ENCODE results near the gene IFI30.

Gene IFI30

DNA sequence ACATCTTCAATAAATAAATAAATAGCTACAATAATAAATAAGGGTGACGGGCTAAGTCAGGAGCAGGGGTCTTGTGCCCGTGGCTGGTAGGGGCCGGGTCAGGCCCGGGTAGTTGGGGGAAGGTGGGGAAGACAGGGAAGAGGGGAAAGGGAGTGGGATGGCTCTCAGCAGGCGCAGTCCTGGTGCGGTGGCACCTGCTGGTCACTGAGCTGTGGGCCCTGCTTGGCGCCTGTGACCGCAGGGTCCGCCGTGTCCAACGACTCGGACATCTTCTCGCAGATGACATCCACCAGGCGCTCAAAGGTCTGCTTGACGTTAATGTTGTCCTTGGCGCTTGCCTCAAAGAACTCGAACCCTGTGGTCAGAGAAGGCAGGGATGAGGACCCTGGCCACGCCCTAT lies 23.7 kb downstream of the IFI30 start:
- Histone ChIP-seq H3K27ac (no peak overlapping the region), H3K79me2 (ENCODE audit: insufficient read depth, low read depth) (no peaks in the 10 kb centered on the region; the same call in 1 of the 2 replicates), H3K4me3 (IDR thresholded peaks at IDR 0.05; ENCODE audit: insufficient read depth, low read depth, low read length) (no peak overlapping the region), H4K20me1 (ENCODE audit: insufficient read depth) (no peaks in the 10 kb centered on the region), H3K27me3 (ENCODE audit: insufficient read depth, low read depth) (peaks cover 3% of the 10 kb centered on the region; the same call in 1 of the 2 replicates), H3K9ac (no peak overlapping the region), H3K4me1 (ENCODE audit: low read depth, poor library complexity, severe bottlenecking) (peaks cover 4% of the 10 kb centered on the region), H3K4me2 (no peak overlapping the region), H3K36me3 (ENCODE audit: insufficient read depth) (no peaks in the 10 kb centered on the region), H2AFZ (ENCODE audit: low read depth) (no peak overlapping the region)
- TF ChIP-seq CTCF (conservative IDR thresholded peaks at IDR 0.05; ENCODE audit: low read depth, low read length) = no peak

DNA sequence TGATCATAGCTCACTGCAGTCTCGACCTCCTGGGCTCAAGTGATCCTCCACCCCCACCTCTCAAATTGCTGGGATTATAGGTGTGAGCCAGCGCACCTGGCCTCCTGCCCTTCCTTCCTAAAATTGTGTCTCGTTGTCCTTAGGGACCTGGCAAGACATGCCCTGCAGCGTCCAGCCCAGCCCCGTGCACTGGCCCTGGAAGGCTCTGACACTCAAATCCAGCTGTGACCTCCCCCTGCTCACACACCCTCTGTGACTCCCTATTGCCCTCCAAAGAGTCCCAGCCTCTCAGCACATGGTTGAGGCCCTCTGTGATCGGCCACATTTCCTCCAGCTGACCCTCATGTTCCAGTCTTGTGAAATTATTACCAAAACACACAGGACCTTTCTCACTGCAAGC lies 24.3 kb downstream of the IFI30 start:
- Histone ChIP-seq H4K20me1 (ENCODE audit: insufficient read depth) (no peaks in the 10 kb centered on the region), H2AFZ (ENCODE audit: low read depth) (no peak overlapping the region), H3K27me3 (ENCODE audit: insufficient read depth, low read depth) (peaks cover 3% of the 10 kb centered on the region; the same call in 1 of the 2 replicates), H3K4me1 (ENCODE audit: low read depth, poor library complexity, severe bottlenecking) (peaks cover 4% of the 10 kb centered on the region), H3K4me3 (IDR thresholded peaks at IDR 0.05; ENCODE audit: insufficient read depth, low read depth, low read length) (no peak overlapping the region), H3K79me2 (ENCODE audit: insufficient read depth, low read depth) (no peaks in the 10 kb centered on the region; the same call in 1 of the 2 replicates), H3K36me3 (ENCODE audit: insufficient read depth) (no peaks in the 10 kb centered on the region), H3K4me2 (no peak overlapping the region), H3K27ac (no peak overlapping the region), H3K9ac (no peak overlapping the region)
- no peak for TF ChIP-seq CTCF (conservative IDR thresholded peaks at IDR 0.05; ENCODE audit: low read depth, low read length)

DNA sequence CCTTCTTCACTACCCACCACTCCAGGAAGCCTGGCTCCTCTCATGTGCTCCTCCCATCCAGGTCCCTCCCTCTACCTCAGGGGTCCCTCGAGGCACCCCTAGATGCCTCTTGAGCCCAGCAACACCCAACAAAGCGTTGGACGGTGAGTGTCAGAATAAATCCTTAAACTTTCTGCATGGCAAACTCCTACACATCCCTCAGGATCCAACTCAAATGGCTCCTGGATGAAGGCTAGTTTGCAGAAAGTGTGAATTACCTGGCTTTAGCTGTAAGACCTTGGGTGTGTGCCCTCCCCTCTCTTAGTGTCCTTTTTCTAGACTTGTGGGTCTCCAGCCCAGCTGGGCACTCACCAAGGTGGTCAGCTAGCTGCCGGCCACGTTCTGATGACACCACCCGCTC lies 24.8 kb downstream of the IFI30 start:
- H2AFZ ChIP-seq (ENCODE audit: low read depth) = no peak overlapping the region
- H3K4me2 ChIP-seq = no peak overlapping the region
- peaks cover 4% of the 10 kb centered on the region for H3K4me1 ChIP-seq (ENCODE audit: low read depth, poor library complexity, severe bottlenecking)
- no peaks in the 10 kb centered on the region for H3K36me3 ChIP-seq (ENCODE audit: insufficient read depth)
- H4K20me1 ChIP-seq (ENCODE audit: insufficient read depth) = no peaks in the 10 kb centered on the region
- H3K27me3 ChIP-seq (ENCODE audit: insufficient read depth, low read depth) = peaks cover 3% of the 10 kb centered on the region; the same call in 1 of the 2 replicates
- no peak overlapping the region for H3K4me3 ChIP-seq (IDR thresholded peaks at IDR 0.05; ENCODE audit: insufficient read depth, low read depth, low read length)
- no peak overlapping the region for H3K9ac ChIP-seq
- no peak overlapping the region for H3K27ac ChIP-seq
- H3K79me2 ChIP-seq (ENCODE audit: insufficient read depth, low read depth) = no peaks in the 10 kb centered on the region; the same call in 1 of the 2 replicates
- no peak for TF ChIP-seq CTCF (conservative IDR thresholded peaks at IDR 0.05; ENCODE audit: low read depth, low read length)

DNA sequence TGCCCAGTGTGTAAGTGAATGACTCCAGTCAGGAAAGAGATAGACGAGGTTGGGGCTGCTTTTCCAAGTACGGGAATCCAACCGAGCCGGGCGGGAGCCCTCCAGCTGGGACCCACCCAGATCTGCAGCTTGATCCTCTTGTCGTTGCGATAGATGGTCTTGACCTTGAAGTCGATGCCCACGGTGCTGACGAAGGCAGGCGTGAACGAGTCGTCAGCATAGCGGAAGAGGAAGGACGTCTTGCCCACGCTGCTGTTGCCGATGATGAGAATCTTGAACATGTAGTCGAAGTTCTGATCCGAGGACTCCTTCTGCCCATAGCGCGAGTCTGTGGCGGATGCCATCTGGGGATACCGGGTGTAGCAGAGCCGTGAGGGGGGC lies 28.8 kb downstream of the IFI30 start:
- H3K79me2 ChIP-seq (ENCODE audit: insufficient read depth, low read depth) = no peaks in the 10 kb centered on the region; the same call in 1 of the 2 replicates
- H3K36me3 ChIP-seq (ENCODE audit: insufficient read depth) = no peaks in the 10 kb centered on the region
- H3K27ac ChIP-seq = no peak overlapping the region
- H3K9ac ChIP-seq = no peak overlapping the region
- H4K20me1 ChIP-seq (ENCODE audit: insufficient read depth) = no peaks in the 10 kb centered on the region
- no peak overlapping the region for H3K4me2 ChIP-seq
- H3K4me3 ChIP-seq (IDR thresholded peaks at IDR 0.05; ENCODE audit: insufficient read depth, low read depth, low read length) = no peak overlapping the region
- no peak for TF ChIP-seq CTCF (conservative IDR thresholded peaks at IDR 0.05; ENCODE audit: low read depth, low read length)
- peaks cover 8% of the 10 kb centered on the region for H3K4me1 ChIP-seq (ENCODE audit: low read depth, poor library complexity, severe bottlenecking)
- no peak overlapping the region for H2AFZ ChIP-seq (ENCODE audit: low read depth)
- H3K27me3 ChIP-seq (ENCODE audit: insufficient read depth, low read depth) = peaks cover 9% of the 10 kb centered on the region
